HCT116 (cell line): Measurements from ENCODE around the gene GNG13. TPM values are rescaled to one million over a fixed set of nuclear protein-coding genes. Genes with fewer than 3 reads are reported as not detected.

ENCODE experiments used
- ATAC-seq: fragments of 200-7000 bp; cut with Tn5 transposase; 2 replicates; pipeline ENCODE4 v1.9.1; 2020; ENCODE audit warnings: mild to moderate bottlenecking, moderate library complexity
- BruUV-seq: library from RNA; stranded (reverse); fragments of 400-500 nt; replicated peaks from 2 replicates; lab custom pipeline; 2021; lab: Mats Ljungman, UMichigan
- CTCF ChIA-PET: fragments of 300-600 bp; sonication (Branson Sonifier 250); formaldehyde crosslinking; loops from one replicate; lab custom pipeline; 2021; ENCODE audit warnings: antibody characterized with exemption; lab: Charles Lee
- POLR2A ChIA-PET: fragments of 300-600, 350-600 bp; sonication (Branson Sonifier 250); formaldehyde crosslinking; loops from one replicate; lab custom pipeline; 2021; ENCODE audit warnings: antibody characterized with exemption; lab: Charles Lee
- RAD21 ChIA-PET, 2 experiments: fragments of 300-600 bp; sonication (Branson Sonifier 250); formaldehyde crosslinking; loops; one replicate each; lab custom pipeline; 2023; ENCODE audit warnings: low total read pairs in 2 of 2; ENCODE audit not compliant: uncharacterized antibody in 2 of 2, unreplicated experiment in 2 of 2, low non-redundant PET in 1 of 2; lab: Charles Lee
- DNase-seq: peaks from one replicate; pipeline ENCODE4 v3.0.0-alpha.2; 2010; ENCODE audit warnings: low read depth, low spot score
- H2AFZ ChIP-seq: fragments of 200-600 bp; shearing (Covaris generic), sonication (generic); 2 replicates; pipeline ENCODE4 v1.6.1; 2017; ENCODE audit warnings: low read depth, mixed run types, mixed read lengths, antibody characterized with exemption, low read length; ENCODE audit not compliant: poor library complexity, severe bottlenecking
- H3K27ac ChIP-seq: 2 replicates; pipeline ENCODE4 v1.5.1; 2012; ENCODE audit warnings: low read depth, low read length
- H3K27me3 ChIP-seq: fragments of 200-600 bp; sonication (generic); 2 replicates; pipeline ENCODE4 v1.6.1; 2016; ENCODE audit warnings: mixed run types, low read length, mixed read lengths; ENCODE audit not compliant: insufficient read depth
- H3K36me3 ChIP-seq, 2 experiments: fragments of 200-500 bp in 1 of 2; fragments of 200-600 bp in 1 of 2; sonication (Bioruptor generic) in 1 of 2; sonication (generic) in 1 of 2; 2 replicates each; pipeline versions ENCODE4 v1.5.1 to v1.6.1; 2014 to 2016; ENCODE audit warnings: low read length in 2 of 2, inconsistent platforms in 1 of 2, mixed read lengths in 1 of 2, mixed run types in 1 of 2; ENCODE audit not compliant: insufficient read depth in 2 of 2, control insufficient read depth in 1 of 2
- H3K4me1 ChIP-seq, 2 experiments: fragments of 200-600 bp in 1 of 2; sonication (generic) in 1 of 2; 2 replicates each; pipeline versions ENCODE4 v1.5.1 to v1.6.1; 2012 to 2017; ENCODE audit warnings: low read length in 2 of 2, inconsistent platforms in 1 of 2, mild to moderate bottlenecking in 1 of 2, mixed read lengths in 1 of 2, mixed run types in 1 of 2, moderate library complexity in 1 of 2; ENCODE audit not compliant: insufficient read depth in 2 of 2, control insufficient read depth in 1 of 2
- H3K4me2 ChIP-seq: fragments of 200-600 bp; sonication (generic); 2 replicates; pipeline ENCODE4 v1.6.1; 2017; ENCODE audit warnings: mixed run types, low read length, mixed read lengths
- H3K4me3 ChIP-seq, 2 experiments: fragments of 200-600 bp in 1 of 2; sonication (generic) in 1 of 2; replicated peaks in 1 of 2; 2 replicates each; pipeline ENCODE4 v1.5.1; 2011 to 2016; ENCODE audit warnings: low read length in 2 of 2, control low read depth in 1 of 2, low read depth in 1 of 2, mild to moderate bottlenecking in 1 of 2, mixed read lengths in 1 of 2, mixed run types in 1 of 2
- H3K79me2 ChIP-seq: fragments of 200-600 bp; sonication (generic); 2 replicates; pipeline ENCODE4 v1.6.1; 2017; ENCODE audit warnings: mild to moderate bottlenecking, mixed run types, low read length, moderate library complexity, mixed read lengths; ENCODE audit not compliant: insufficient read depth
- H3K9ac ChIP-seq: fragments of 200-600 bp; sonication (generic); 2 replicates; pipeline ENCODE4 v1.6.1; 2016; ENCODE audit warnings: low read length, mixed read lengths
- H3K9me2 ChIP-seq: fragments of 200-600 bp; sonication (generic), shearing (Covaris generic); 2 replicates; pipeline ENCODE4 v1.6.1; 2017; ENCODE audit warnings: mixed run types, mild to moderate bottlenecking, moderate library complexity; ENCODE audit not compliant: insufficient read depth
- H3K9me3 ChIP-seq, 2 experiments: fragments of 200-500 bp in 1 of 2; fragments of 200-600 bp in 1 of 2; sonication (Bioruptor generic) in 1 of 2; sonication (generic) in 1 of 2; 2 replicates each; pipeline ENCODE4 v1.6.1; 2014 to 2017; ENCODE audit warnings: low read length in 2 of 2, mixed read lengths in 2 of 2, inconsistent platforms in 1 of 2, low read depth in 1 of 2, mild to moderate bottlenecking in 1 of 2, mixed run types in 1 of 2, moderate library complexity in 1 of 2; ENCODE audit not compliant: control insufficient read depth in 1 of 2, insufficient read depth in 1 of 2
- H4K20me1 ChIP-seq: fragments of 200-600 bp; sonication (generic), shearing (Covaris generic); 2 replicates; pipeline ENCODE4 v1.6.1; 2017; ENCODE audit warnings: mixed run types, mild to moderate bottlenecking, moderate library complexity; ENCODE audit not compliant: insufficient read depth
- ATF3 ChIP-seq: IDR thresholded peaks from 2 replicates; pipeline ENCODE4 v1.6.1; 2012
- CBX3 ChIP-seq: IDR thresholded peaks from 2 replicates; pipeline ENCODE4 v1.6.1; 2012; ENCODE audit warnings: low read depth
- JUND ChIP-seq: IDR thresholded peaks from 2 replicates; pipeline ENCODE4 v1.6.1; 2012
- POLR2A ChIP-seq: IDR thresholded peaks from 2 replicates; pipeline ENCODE4 v1.7.0; 2011; ENCODE audit warnings: borderline replicate concordance; ENCODE audit not compliant: insufficient read depth, insufficient read length; ENCODE audit errors: extremely low read depth
- POLR2AphosphoS5 ChIP-seq: IDR thresholded peaks from 2 replicates; pipeline ENCODE4 v1.6.1; 2011; ENCODE audit warnings: mild to moderate bottlenecking, low read depth, low read length, moderate library complexity
- REST ChIP-seq: IDR thresholded peaks from 2 replicates; pipeline ENCODE4 v1.6.1; 2012; ENCODE audit warnings: low read depth
- SP1 ChIP-seq: IDR thresholded peaks from 2 replicates; pipeline ENCODE4 v1.6.1; 2012; ENCODE audit warnings: low read depth
- YY1 ChIP-seq: IDR thresholded peaks from 2 replicates; pipeline ENCODE4 v1.6.1; 2011; ENCODE audit warnings: low read length, low read depth, moderate library complexity, mild to moderate bottlenecking; ENCODE audit not compliant: insufficient replicate concordance; ENCODE audit errors: extremely low read depth
- ZFX ChIP-seq: fragments of 450-650 bp; IDR thresholded peaks from 2 replicates; pipeline ENCODE4 v1.6.1; 2017
- ZNF274 ChIP-seq: fragments of 200-500 bp; sonication (Bioruptor generic); IDR thresholded peaks from 2 replicates; pipeline ENCODE4 v1.6.1; 2014; ENCODE audit warnings: mild to moderate bottlenecking, low read depth, low read length, inconsistent platforms
- intact Hi-C: fragments of 100-400 bp; cut with micrococcal nuclease; formaldehyde crosslinking; loops from 2 replicates; pipeline ENCODE4 v1.10.0; 2022
- total RNA-seq: library from RNA; stranded (reverse); gene quantifications from one replicate; pipeline ENCODE4 v1.2.1, GENCODE V29; 2021; ENCODE audit not compliant: unreplicated experiment
- TF ChIP-seq, protein P1 (sequence below): IDR thresholded peaks from 2 replicates; pipeline ENCODE4 v1.6.1; 2012

Gene GNG13
- total RNA-seq, 1 experiment from 2014 or later: not detected

- no peaks in the 10 kb centered on the region for H3K27me3 ChIP-seq
- no peak for ATAC-seq
- ChIA-PET CTCF (no interaction called here), POLR2A (no interaction called here), RAD21 (no interaction called here)
- DNase-seq: no peak
- H3K9ac ChIP-seq: no peak overlapping the region
- H3K4me2 ChIP-seq: no peak overlapping the region
- peaks cover 0 to 6% of the 10 kb centered on the region in 2 experiments; a peak in 2 of 4 replicates for H3K9me3 ChIP-seq
- intact Hi-C loops: no loop called here
- TF ChIP-seq SP1 (no peak), REST (no peak), JUND (no peak), ZFX (no peak), POLR2AphosphoS5 (no peak), ZNF274 (no peak), ATF3 (no peak), YY1 (no peak), CBX3 (no peak), POLR2A (no peak)
- TF ChIP-seq, protein P1, sequence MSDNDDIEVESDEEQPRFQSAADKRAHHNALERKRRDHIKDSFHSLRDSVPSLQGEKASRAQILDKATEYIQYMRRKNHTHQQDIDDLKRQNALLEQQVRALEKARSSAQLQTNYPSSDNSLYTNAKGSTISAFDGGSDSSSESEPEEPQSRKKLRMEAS: no peak
- H4K20me1 ChIP-seq: no peaks in the 10 kb centered on the region
- H3K9me2 ChIP-seq: no peaks in the 10 kb centered on the region
- no peak overlapping the region for H3K4me3 ChIP-seq
- no TSS peak for BruUV-seq
- no peak overlapping the region for H2AFZ ChIP-seq
- H3K79me2 ChIP-seq: no peaks in the 10 kb centered on the region
- no peaks in the 10 kb centered on the region for H3K4me1 ChIP-seq
- no peaks in the 10 kb centered on the region for H3K36me3 ChIP-seq
- H3K27ac ChIP-seq: no peak overlapping the region
Measured at GRCh38 chr16:841455-842060, 41.0 kb upstream of the GNG13 start.
